Uterus (tissue), 4 donors: ENCODE results near the gene CARNS1. TPM values are rescaled to one million over a fixed set of nuclear protein-coding genes. Genes with fewer than 3 reads are reported as not detected.
"Not testable (repeated sequence)": the region's sequence is repeated elsewhere in the genome, so short reads cannot be mapped to it uniquely, and the experiment has no call there.

Experiments used
- DNase-seq, 2 donors: peaks; one replicate each; pipeline ENCODE4 v3.0.0-alpha.2; 2019 to 2020
- H3K27ac ChIP-seq, 2 donors: fragments of 200-600 bp; sonication (generic); 1 replicate in 1 of 2; 2 replicates in 1 of 2; pipeline ENCODE4 v1.5.1; 2016 to 2018
- H3K27me3 ChIP-seq, 2 donors: fragments of 200-600 bp; sonication (generic); one replicate each; pipeline ENCODE4 v1.5.1; 2018 to 2019; ENCODE audit warnings: control low read depth in 1 of 2
- H3K36me3 ChIP-seq, 2 donors: fragments of 200-600 bp; sonication (generic); one replicate each; pipeline ENCODE4 v1.5.1; 2019; ENCODE audit warnings: control low read depth in 1 of 2
- H3K4me1 ChIP-seq, 2 donors: fragments of 200-600 bp; sonication (generic); one replicate each; pipeline ENCODE4 v1.5.1; 2018 to 2019; ENCODE audit warnings: control low read depth in 1 of 2
- H3K4me3 ChIP-seq, 2 donors: fragments of 200-600 bp; sonication (generic); 1 replicate in 1 of 2; 2 replicates in 1 of 2; pipeline ENCODE4 v1.5.1; 2018 to 2019; ENCODE audit warnings: mild to moderate bottlenecking in 1 of 2
- H3K9me3 ChIP-seq, 2 donors: fragments of 200-600 bp; sonication (generic); one replicate each; pipeline ENCODE4 v1.5.1; 2019; ENCODE audit warnings: control low read depth in 1 of 2
- POLR2A ChIP-seq, 2 donors: fragments of 450-650 bp; IDR thresholded peaks; one replicate each; pipeline ENCODE4 v1.6.1; 2016; ENCODE audit warnings: antibody characterized with exemption in 2 of 2, mild to moderate bottlenecking in 1 of 2, moderate library complexity in 1 of 2
- intact Hi-C: fragments of 100-400 bp; cut with DNase I; formaldehyde crosslinking; loops from one replicate; pipeline ENCODE4 v1.15.1; 2023; ENCODE audit warnings: low total_unique reads
- total RNA-seq, 4 donors: library from RNA; depleted of rRNA in 3 of 4; stranded (reverse); fragments of >200 nt in 3 of 4; gene quantifications; one replicate each; pipeline versions ENCODE4 v1.1.0 to v1.2.4, GENCODE V29; 2014 to 2023
- TF ChIP-seq, protein P1 (sequence below), 4 experiments: fragments of 200-600 bp in 2 of 4; fragments of 450-650 bp in 2 of 4; sonication (generic) in 2 of 4; IDR thresholded peaks; one replicate each; pipeline ENCODE4 v1.5.1; 2016 to 2019; ENCODE audit warnings: antibody characterized with exemption in 4 of 4, mild to moderate bottlenecking in 2 of 4, moderate library complexity in 1 of 4
- donor health status: DM: yes; HTN: yes; CAD: no.

Gene CARNS1
- total RNA-seq, 4 donors from 2014 or later = 0.76 to 3.3 TPM; not detected in 2

DNA sequence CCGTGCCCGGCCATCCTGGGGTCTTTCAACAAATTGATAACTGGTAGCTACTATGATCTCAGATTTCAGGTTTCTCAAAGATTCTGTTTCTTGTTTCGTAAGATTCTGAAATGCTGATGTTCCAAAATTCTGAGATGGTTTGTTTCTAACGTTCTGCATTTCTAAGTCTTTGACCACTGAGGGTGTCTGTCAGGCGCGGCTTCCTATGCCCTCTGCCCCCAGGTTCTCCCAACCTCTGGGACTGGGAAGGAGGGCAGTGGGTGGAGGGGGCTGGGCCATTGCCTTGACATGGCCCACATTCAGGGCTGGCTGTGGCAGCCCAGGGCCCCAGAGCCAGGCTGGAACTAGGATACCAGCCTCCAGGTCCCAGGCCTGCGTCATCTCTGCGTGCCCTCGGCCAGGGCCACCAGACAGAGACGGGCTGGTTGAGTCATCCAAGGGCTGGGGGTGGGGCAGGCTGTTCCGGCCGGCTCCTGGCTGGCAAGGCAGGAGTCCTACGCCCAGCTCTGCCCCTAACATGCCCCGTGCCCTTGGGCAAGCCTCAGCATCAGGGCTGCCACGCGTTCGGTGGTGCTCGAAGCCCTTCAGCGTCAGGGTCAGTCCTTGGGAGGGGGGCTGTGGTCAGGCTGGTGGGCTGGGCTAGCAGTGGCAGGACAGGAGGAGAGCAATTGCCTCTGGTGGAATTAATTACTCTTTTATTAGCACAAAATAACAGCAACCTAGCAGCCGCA is 48.4 kb downstream of the CARNS1 start:
- intact Hi-C loops = no loop called here
- peak; percentile 46 to 50 for DNase-seq
- Histone ChIP-seq H3K36me3 (no peaks in the 10 kb centered on the region), H3K4me1 (peaks cover 0 to 6% of the 10 kb centered on the region in 2 donors), H3K4me3 (peak overlapping the region; percentile 24 to 40), H3K9me3 (no peaks in the 10 kb centered on the region), H3K27me3 (no peaks in the 10 kb centered on the region), H3K27ac (peak overlapping the region; percentile 86 to 90)
- no peak for TF ChIP-seq POLR2A (IDR thresholded peaks at IDR 0.05)
- TF ChIP-seq, protein P1, sequence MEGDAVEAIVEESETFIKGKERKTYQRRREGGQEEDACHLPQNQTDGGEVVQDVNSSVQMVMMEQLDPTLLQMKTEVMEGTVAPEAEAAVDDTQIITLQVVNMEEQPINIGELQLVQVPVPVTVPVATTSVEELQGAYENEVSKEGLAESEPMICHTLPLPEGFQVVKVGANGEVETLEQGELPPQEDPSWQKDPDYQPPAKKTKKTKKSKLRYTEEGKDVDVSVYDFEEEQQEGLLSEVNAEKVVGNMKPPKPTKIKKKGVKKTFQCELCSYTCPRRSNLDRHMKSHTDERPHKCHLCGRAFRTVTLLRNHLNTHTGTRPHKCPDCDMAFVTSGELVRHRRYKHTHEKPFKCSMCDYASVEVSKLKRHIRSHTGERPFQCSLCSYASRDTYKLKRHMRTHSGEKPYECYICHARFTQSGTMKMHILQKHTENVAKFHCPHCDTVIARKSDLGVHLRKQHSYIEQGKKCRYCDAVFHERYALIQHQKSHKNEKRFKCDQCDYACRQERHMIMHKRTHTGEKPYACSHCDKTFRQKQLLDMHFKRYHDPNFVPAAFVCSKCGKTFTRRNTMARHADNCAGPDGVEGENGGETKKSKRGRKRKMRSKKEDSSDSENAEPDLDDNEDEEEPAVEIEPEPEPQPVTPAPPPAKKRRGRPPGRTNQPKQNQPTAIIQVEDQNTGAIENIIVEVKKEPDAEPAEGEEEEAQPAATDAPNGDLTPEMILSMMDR (IDR thresholded peaks at IDR 0.05) = no peak

DNA sequence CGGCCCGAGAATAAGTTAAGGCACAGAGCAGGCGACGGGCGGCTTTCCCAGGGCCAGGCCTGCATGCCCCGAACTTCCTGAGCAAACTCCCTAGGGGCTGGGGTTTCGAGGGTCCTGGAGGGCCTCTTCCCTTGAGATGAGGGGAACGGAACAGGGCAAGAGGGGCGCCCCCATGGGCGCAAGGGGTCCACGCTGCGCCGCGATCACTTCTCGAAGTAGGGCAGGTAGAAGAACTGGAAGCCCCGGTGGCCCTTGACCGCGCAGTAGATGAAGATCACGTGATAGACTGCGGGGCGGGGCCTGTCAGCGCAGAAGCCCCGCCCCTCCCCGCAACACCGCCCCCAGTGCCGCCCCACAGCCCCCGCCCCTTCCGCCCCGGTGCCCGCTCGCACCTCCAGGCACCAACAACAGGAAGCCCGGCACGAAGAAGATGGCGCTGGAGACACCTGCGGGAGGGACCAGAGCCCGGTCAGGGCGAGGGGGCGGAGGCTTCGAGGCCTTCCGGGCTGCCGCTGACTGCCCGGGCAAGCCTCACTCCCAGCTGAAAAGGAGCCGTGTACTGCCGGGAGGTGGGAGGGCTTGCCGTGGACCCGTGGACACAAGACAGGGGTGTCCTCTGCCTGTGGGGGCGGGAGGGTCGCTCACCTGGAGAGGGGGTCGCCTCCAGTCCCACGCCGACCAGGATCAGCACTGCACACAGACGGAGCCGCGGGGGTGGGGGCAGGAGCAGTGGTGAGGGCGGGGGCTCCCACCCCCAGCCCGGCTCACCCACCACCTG is 49.1 kb downstream of the CARNS1 start:
- TF ChIP-seq, protein P1 (IDR thresholded peaks at IDR 0.05) = no peak
- TF ChIP-seq POLR2A (IDR thresholded peaks at IDR 0.05) = peak; percentile 35 to 36
- intact Hi-C loops = no loop called here
- DNase-seq = peak; percentile 72 to 82

GRCh38 chr11:67465189-67465510 is 49.7 kb downstream of the CARNS1 start:
- intact Hi-C loops = no loop called here
- Histone ChIP-seq H3K4me1 (peaks cover 0 to 6% of the 10 kb centered on the region in 2 donors), H3K27me3 (no peaks in the 10 kb centered on the region), H3K9me3 (no peaks in the 10 kb centered on the region), H3K4me3 (peak overlapping the region; percentile 24 to 40), H3K36me3 (no peaks in the 10 kb centered on the region), H3K27ac (peak overlapping the region; percentile 86 to 90)
- no peak for DNase-seq
- no peak for TF ChIP-seq POLR2A (IDR thresholded peaks at IDR 0.05)
- TF ChIP-seq, protein P1 (IDR thresholded peaks at IDR 0.05) = no peak

More for the DNA sequence above, 49.1 kb downstream of the CARNS1 start:
- Histone ChIP-seq H3K27ac (peak overlapping the region; percentile 86 to 90), H3K4me3 (peak overlapping the region; percentile 24 to 40), H3K36me3 (no peaks in the 10 kb centered on the region), H3K9me3 (no peaks in the 10 kb centered on the region), H3K27me3 (no peaks in the 10 kb centered on the region), H3K4me1 (peaks cover 0 to 6% of the 10 kb centered on the region in 2 donors)

- H3K36me3 ChIP-seq, H3K27me3 ChIP-seq, intact Hi-C loops, H3K4me1 ChIP-seq, DNase-seq, H3K9me3 ChIP-seq, H3K4me3 ChIP-seq: not testable (repeated sequence)
- peak overlapping the region; percentile 86 to 90 for H3K27ac ChIP-seq
These were observed 50.1 kb downstream of the CARNS1 start for GRCh38 chr11:67465530-67465929.

GRCh38 chr11:67466367-67466766 is 50.9 kb downstream of the CARNS1 start:
- Histone ChIP-seq H3K9me3 (no peaks in the 10 kb centered on the region), H3K27ac (no peak overlapping the region), H3K36me3 (no peaks in the 10 kb centered on the region), H3K27me3 (no peaks in the 10 kb centered on the region), H3K4me3 (no peak overlapping the region), H3K4me1 (peaks cover 0 to 6% of the 10 kb centered on the region in 2 donors)
- TF ChIP-seq, protein P1 (IDR thresholded peaks at IDR 0.05) = no peak
- TF ChIP-seq POLR2A (IDR thresholded peaks at IDR 0.05) = no peak
- intact Hi-C loops = no loop called here
- DNase-seq = no peak
